BJ (cell line): ENCODE results near the gene TFRC. TPM values are rescaled to one million over a fixed set of nuclear protein-coding genes. Genes with fewer than 3 reads are reported as not detected.
A peak's percentile ranks its signal among the peaks of the same experiment; 100 is the strongest.

ENCODE experiments used
- CTCF ChIA-PET: fragments of 350-600 bp; formaldehyde crosslinking; extraction: SDS; loops from one replicate; lab custom pipeline; 2021; ENCODE audit warnings: antibody characterized with exemption, inconsistent platforms; lab: Yijun Ruan, JAX
- POLR2A ChIA-PET: fragments of 300-600 bp; sonication (Branson Sonifier 250); formaldehyde crosslinking; extraction: SDS; loops from one replicate; lab custom pipeline; 2021; ENCODE audit warnings: antibody characterized with exemption; lab: Charles Lee
- DNase-seq: peaks from one replicate; pipeline ENCODE4 v3.0.0-alpha.2; 2011; ENCODE audit warnings: low read depth
- H3K27me3 ChIP-seq: 2 replicates; pipeline ENCODE4 v1.6.0; 2011; ENCODE audit warnings: low read length; ENCODE audit not compliant: control insufficient read depth, insufficient read depth
- H3K36me3 ChIP-seq: 2 replicates; pipeline ENCODE4 v1.5.1; 2011; ENCODE audit warnings: low read length; ENCODE audit not compliant: control insufficient read depth, insufficient read depth
- H3K4me3 ChIP-seq: 2 replicates; pipeline ENCODE4 v1.5.1; 2011; ENCODE audit warnings: low read depth, mild to moderate bottlenecking, control low read depth, low read length
- CTCF ChIP-seq: IDR thresholded peaks from 2 replicates; pipeline ENCODE4 v1.5.1; 2011; ENCODE audit warnings: low read depth, mild to moderate bottlenecking, control low read depth, inconsistent platforms, low read length, moderate library complexity; ENCODE audit not compliant: insufficient read depth
- polyA minus RNA-seq: library from RNA; depleted of rRNA, polyadenylated mRNA; stranded (reverse); fragments of >200 nt; gene quantifications from 2 replicates; pipeline ENCODE4 v1.2.3, GENCODE V29; 2011; rRNA and poly(A)+ RNA removed
- polyA plus RNA-seq: library from polyadenylated mRNA; depleted of rRNA; stranded (reverse); fragments of >200 nt; gene quantifications from 2 replicates; pipeline ENCODE4 v1.2.3, GENCODE V29; 2011; rRNA removed

Gene TFRC
- polyA plus RNA-seq (60.7 and 131 TPM in 2 replicates), polyA minus RNA-seq (94.7 and 123 TPM in 2 replicates)

GRCh38 chr3:196081834-196082618, at the start of gene TFRC:
TSS of gene TFRC (minus strand) at chr3:196082090. CDS start at chr3:196077099, 4,991 bp downstream.
- CTCF ChIA-PET, result no interaction called here
- no peak for TF ChIP-seq CTCF
- no peak for DNase-seq
- Histone ChIP-seq H3K4me3 (peak within 1 kb of the TSS; percentile 92), H3K27me3 (no peaks in the 10 kb centered on the region), H3K36me3 (no peaks in the 10 kb centered on the region)
- POLR2A ChIA-PET, result no interaction called here

DNA sequence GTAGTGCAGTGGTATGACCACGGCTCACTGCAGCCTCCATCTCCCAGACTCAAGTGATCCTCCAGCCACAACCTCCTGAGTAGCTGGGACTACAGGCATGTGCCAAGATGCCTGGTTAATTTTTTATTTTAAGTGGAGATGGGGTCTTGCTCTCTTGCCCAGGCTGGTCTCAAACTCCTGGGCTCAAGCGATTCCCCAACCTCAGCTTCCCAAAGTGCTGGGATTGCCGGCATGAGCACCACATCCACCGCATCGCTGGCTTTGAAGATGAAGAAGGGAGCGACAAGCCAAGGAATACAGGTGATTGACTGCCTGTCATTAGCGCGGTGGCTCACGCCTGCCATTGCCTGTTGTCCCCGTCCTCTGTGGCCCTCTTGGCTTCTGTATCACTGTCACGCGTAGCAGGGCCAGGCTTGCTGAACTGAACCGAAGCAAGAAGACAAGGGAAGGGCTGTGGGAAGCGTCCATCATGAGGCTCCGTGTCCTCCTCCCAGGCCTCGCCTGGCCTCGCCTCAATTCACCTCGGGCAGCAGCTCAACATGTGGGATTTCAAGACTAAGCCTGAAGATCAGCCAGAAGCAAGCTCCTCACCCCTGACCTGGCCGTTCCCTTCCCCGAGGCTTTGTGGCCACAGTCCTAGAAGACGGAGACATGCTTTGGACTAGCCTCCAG, 46.4 kb upstream of the TFRC start:
- no peak for DNase-seq
- Histone ChIP-seq H3K4me3 (no peak overlapping the region), H3K27me3 (no peaks in the 10 kb centered on the region; the same call in 1 of the 2 replicates), H3K36me3 (no peaks in the 10 kb centered on the region)
- POLR2A ChIA-PET, result no interaction called here
- TF ChIP-seq CTCF, result no peak
- CTCF ChIA-PET, result no interaction called here

- no peak for TF ChIP-seq CTCF
- Histone ChIP-seq H3K27me3 (no peaks in the 10 kb centered on the region; the same call in 1 of the 2 replicates), H3K36me3 (no peaks in the 10 kb centered on the region), H3K4me3 (no peak overlapping the region)
- CTCF ChIA-PET, result no interaction called here
- POLR2A ChIA-PET, result no interaction called here
- no peak for DNase-seq
Measured at GRCh38 chr3:196127308-196128040, 45.6 kb upstream of the TFRC start.

DNA sequence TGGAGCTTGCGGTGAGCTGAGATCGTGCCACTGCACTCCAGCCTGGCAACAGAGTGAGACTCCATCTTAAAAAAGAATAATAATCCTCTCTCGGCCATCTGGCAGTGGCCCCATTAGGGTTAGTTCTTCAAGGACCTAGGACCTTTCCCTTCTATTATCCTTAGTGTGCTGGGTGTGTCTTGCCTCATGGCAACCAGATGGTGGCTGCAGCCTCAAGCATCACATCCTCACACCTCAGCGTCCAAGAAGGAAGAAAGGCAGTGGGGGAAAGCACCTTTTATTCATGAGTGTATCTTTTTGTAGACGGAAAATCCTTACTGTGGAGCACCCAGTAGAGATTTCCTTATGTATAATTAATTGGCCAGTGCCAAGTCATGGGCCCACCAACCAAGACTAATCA, 42.7 kb upstream of the TFRC start:
- ChIA-PET POLR2A (no interaction called here), CTCF (no interaction called here)
- no peak overlapping the region for H3K4me3 ChIP-seq
- TF ChIP-seq CTCF, result no peak
- DNase-seq, result no peak
- peaks cover 3% of the 10 kb centered on the region; the same call in 1 of the 2 replicates for H3K27me3 ChIP-seq
- H3K36me3 ChIP-seq, result no peaks in the 10 kb centered on the region

DNA sequence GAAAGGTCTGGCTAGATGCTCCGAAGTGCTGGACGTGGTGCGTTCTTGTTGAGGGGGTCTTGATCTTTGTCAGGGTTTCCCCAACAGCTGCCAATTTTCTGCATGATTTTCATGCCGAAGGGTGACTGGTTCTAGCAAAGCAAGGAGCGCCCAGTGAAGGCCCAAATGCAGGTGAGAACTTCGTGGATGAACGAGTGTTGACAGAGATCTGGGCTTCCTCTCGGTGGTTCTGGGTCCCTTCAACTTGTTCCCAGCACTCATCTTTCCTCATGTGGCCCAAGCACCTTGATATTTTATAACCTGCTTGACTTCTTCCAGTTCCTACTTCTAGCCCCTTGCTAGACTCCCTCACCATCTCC, 40.8 kb upstream of the TFRC start:
- DNase-seq, result no peak
- no peak overlapping the region for H3K4me3 ChIP-seq
- no peak for TF ChIP-seq CTCF
- no peaks in the 10 kb centered on the region for H3K36me3 ChIP-seq
- peaks cover 3% of the 10 kb centered on the region; the same call in 1 of the 2 replicates for H3K27me3 ChIP-seq
- ChIA-PET POLR2A (interaction anchor here (0.6 kb wide), 1 partner anchor 21 kb away, joined by 3 read pairs; no protein-coding TSS in a partner anchor), CTCF (interaction anchor here (0.9 to 1.0 kb wide), 2 partner anchors 10 to 49 kb away, joined by 3 read pairs; no protein-coding TSS in a partner anchor)
